CD14-positive monocyte (primary cell): ENCODE measurements around the gene ESPNL. TPM values are rescaled to one million over a fixed set of nuclear protein-coding genes. Genes with fewer than 3 reads are reported as not detected.

ENCODE experiments used
- DNase-seq, 3 donors: peaks; one replicate each; pipeline ENCODE4 v3.0.0-alpha.2; 2011 to 2022
- H2AFZ ChIP-seq: 2 replicates; pipeline ENCODE4 v1.6.0; 2012; ENCODE audit warnings: mild to moderate bottlenecking, low read depth, low read length, inconsistent platforms; ENCODE audit not compliant: insufficient read depth, poor library complexity, severe bottlenecking
- H3K27ac ChIP-seq, 2 donors: 1 replicate in 1 of 2; 2 replicates in 1 of 2; pipeline ENCODE4 v1.5.1; 2012 to 2013; ENCODE audit warnings: low read length in 2 of 2, control low read depth in 1 of 2, inconsistent platforms in 1 of 2, low read depth in 1 of 2, mild to moderate bottlenecking in 1 of 2
- H3K27me3 ChIP-seq, 2 donors: one replicate each; pipeline versions ENCODE4 v1.6.0 to v1.6.1; 2011 to 2013; ENCODE audit warnings: low read length in 2 of 2; ENCODE audit not compliant: control insufficient read depth in 2 of 2, insufficient read depth in 2 of 2
- H3K36me3 ChIP-seq, 2 donors: replicated peaks in 1 of 2; 1 replicate in 1 of 2; 2 replicates in 1 of 2; pipeline versions ENCODE4 v1.5.1 to v1.6.1; 2012 to 2013; ENCODE audit warnings: low read length in 2 of 2, control low read depth in 1 of 2, inconsistent platforms in 1 of 2, mild to moderate bottlenecking in 1 of 2; ENCODE audit not compliant: insufficient read depth in 2 of 2, control insufficient read depth in 1 of 2
- H3K4me1 ChIP-seq, 2 donors: 1 replicate in 1 of 2; 2 replicates in 1 of 2; pipeline versions ENCODE4 v1.5.1 to v1.6.1; 2012 to 2013; ENCODE audit warnings: low read length in 2 of 2, control low read depth in 1 of 2, inconsistent platforms in 1 of 2, mild to moderate bottlenecking in 1 of 2, moderate library complexity in 1 of 2; ENCODE audit not compliant: insufficient read depth in 2 of 2, control insufficient read depth in 1 of 2
- H3K4me2 ChIP-seq: replicated peaks from 2 replicates; pipeline ENCODE3; 2012; ENCODE audit warnings: low read length, moderate library complexity, mild to moderate bottlenecking; ENCODE audit not compliant: poor library complexity, severe bottlenecking; ENCODE audit errors: extremely low read depth
- H3K4me3 ChIP-seq, 3 experiments: fragments of 200-600 bp in 1 of 3; sonication (generic) in 1 of 3; replicated peaks in 1 of 3; 1 replicate in 2 of 3; 2 replicates in 1 of 3; pipeline ENCODE4 v1.5.1; 2011 to 2013; ENCODE audit warnings: low read length in 3 of 3, mild to moderate bottlenecking in 3 of 3, control low read depth in 2 of 3, low read depth in 2 of 3, inconsistent platforms in 1 of 3, moderate library complexity in 1 of 3
- H3K79me2 ChIP-seq: 2 replicates; pipeline ENCODE4 v1.6.0; 2012; ENCODE audit warnings: mild to moderate bottlenecking, control low read depth, inconsistent platforms, low read length, moderate library complexity; ENCODE audit not compliant: insufficient read depth
- H3K9ac ChIP-seq: 2 replicates; pipeline ENCODE4 v1.6.0; 2017; ENCODE audit warnings: low read length, mild to moderate bottlenecking; ENCODE audit not compliant: insufficient read depth, poor library complexity, severe bottlenecking
- H3K9me3 ChIP-seq, 2 donors: replicated peaks in 1 of 2; 1 replicate in 1 of 2; 2 replicates in 1 of 2; pipeline versions ENCODE4 v1.5.1 to v1.6.1; 2012 to 2013; ENCODE audit warnings: low read length in 2 of 2, control low read depth in 1 of 2; ENCODE audit not compliant: control insufficient read depth in 1 of 2, insufficient read depth in 1 of 2
- H4K20me1 ChIP-seq: 2 replicates; pipeline ENCODE4 v1.6.0; 2012; ENCODE audit warnings: mild to moderate bottlenecking, low read length, control low read depth, moderate library complexity; ENCODE audit not compliant: insufficient read depth
- H3K27ac Mint-ChIP-seq, 7 donors: one replicate each; pipeline ENCODE4 v1.8.0; 2020; ENCODE audit warnings: mild to moderate bottlenecking in 7 of 7, mixed read lengths in 7 of 7, moderate library complexity in 6 of 7, inconsistent platforms in 2 of 7
- H3K27me3 Mint-ChIP-seq, 3 donors: one replicate each; pipeline ENCODE4 v1.8.0; 2021 to 2022; ENCODE audit warnings: low read depth in 3 of 3, mild to moderate bottlenecking in 3 of 3, mixed read lengths in 3 of 3, moderate library complexity in 3 of 3, inconsistent platforms in 1 of 3
- H3K36me3 Mint-ChIP-seq, 2 donors: one replicate each; pipeline ENCODE4 v1.8.0; 2020; ENCODE audit warnings: mixed read lengths in 2 of 2, inconsistent platforms in 1 of 2, mild to moderate bottlenecking in 1 of 2
- H3K4me1 Mint-ChIP-seq: one replicate; pipeline ENCODE4 v1.8.0; 2020; ENCODE audit warnings: mild to moderate bottlenecking, mixed read lengths
- H3K4me3 Mint-ChIP-seq, 2 donors: one replicate each; pipeline ENCODE4 v1.8.0; 2020; ENCODE audit warnings: mild to moderate bottlenecking in 2 of 2, mixed read lengths in 2 of 2, moderate library complexity in 1 of 2
- H3K9me3 Mint-ChIP-seq, 7 donors: one replicate each; pipeline ENCODE4 v1.8.0; 2020 to 2022; ENCODE audit warnings: mixed read lengths in 7 of 7, mild to moderate bottlenecking in 6 of 7, moderate library complexity in 6 of 7, inconsistent platforms in 2 of 7
- CTCF ChIP-seq: fragments of 200-600 bp; IDR thresholded peaks from one replicate; pipeline ENCODE4 v1.8.0; 2022; ENCODE audit warnings: antibody characterized with exemption, mild to moderate bottlenecking
- WGBS: methylation state at CpG from one replicate; pipeline ENCODE4 v1.1.5; 2013; ENCODE audit warnings: missing lambda C conversion rate; ENCODE audit not compliant: insufficient coverage; 5-methylcytosine and 5-hydroxymethylcytosine counted together
- intact Hi-C, 2 donors: fragments of 100-400 bp; cut with micrococcal nuclease; formaldehyde crosslinking; loops; one replicate each; pipeline versions ENCODE4 v1.15.0 to v1.15.1; 2023
- polyA plus RNA-seq, 3 donors: library from polyadenylated mRNA; depleted of rRNA in 1 of 3; unstranded in 2 of 3; stranded (reverse) in 1 of 3; fragments of 300-500 nt in 2 of 3; fragments of >200 nt in 1 of 3; fragmentation: Illumina TruSeq in 2 of 3; gene quantifications; 1 replicate in 2 of 3; 2 replicates in 1 of 3; pipeline ENCODE4 v1.2.3, GENCODE V29; 2012 to 2021

ESPNL gene
- polyA plus RNA-seq, 3 donors: not detected

- no peak overlapping the region for H3K4me3 Mint-ChIP-seq
- DNase-seq: no peak
- intact Hi-C loops: no loop called here
- 64% methylated on average over 21 of the region's 30 CpGs for WGBS
- Histone ChIP-seq H3K27ac (no peak overlapping the region), H3K9ac (no peak overlapping the region), H4K20me1 (no peaks in the 10 kb centered on the region), H2AFZ (no peak overlapping the region), H3K4me3 (no peak overlapping the region), H3K27me3 (no peaks in the 10 kb centered on the region), H3K9me3 (no peaks in the 10 kb centered on the region), H3K4me1 (peaks cover 0 to 3% of the 10 kb centered on the region in 2 donors), H3K36me3 (no peaks in the 10 kb centered on the region), H3K79me2 (no peaks in the 10 kb centered on the region), H3K4me2 (no peak overlapping the region)
- H3K4me1 Mint-ChIP-seq: peaks cover 5% of the 10 kb centered on the region
- no peak for TF ChIP-seq CTCF
- peaks cover 0 to 2% (median 1%) of the 10 kb centered on the region in 3 donors for H3K27me3 Mint-ChIP-seq
- no peaks in the 10 kb centered on the region for H3K36me3 Mint-ChIP-seq
- no peaks in the 10 kb centered on the region for H3K9me3 Mint-ChIP-seq
- no peak overlapping the region for H3K27ac Mint-ChIP-seq
These were observed 28.4 kb downstream of the ESPNL start for GRCh38 chr2:238128534-238129001.

GRCh38 chr2:238129166-238130010 lies 29.2 kb downstream of the ESPNL start:
- H3K9me3 ChIP-seq: no peaks in the 10 kb centered on the region
- Mint-ChIP-seq H3K9me3 (no peaks in the 10 kb centered on the region), H3K4me3 (no peak overlapping the region), H3K36me3 (no peaks in the 10 kb centered on the region), H3K4me1 (peaks cover 5% of the 10 kb centered on the region), H3K27me3 (peaks cover 0 to 3% (median 2%) of the 10 kb centered on the region in 3 donors), H3K27ac (no peak overlapping the region)
- H4K20me1 ChIP-seq: no peaks in the 10 kb centered on the region
- no peak overlapping the region for H3K4me3 ChIP-seq
- H2AFZ ChIP-seq: no peak overlapping the region
- no peak overlapping the region for H3K27ac ChIP-seq
- no peak overlapping the region for H3K4me2 ChIP-seq
- no peak overlapping the region for H3K9ac ChIP-seq
- H3K36me3 ChIP-seq: no peaks in the 10 kb centered on the region
- intact Hi-C loops: no loop called here
- no peak for DNase-seq
- no peak for TF ChIP-seq CTCF
- WGBS: 95% methylated on average over 18 of the region's 22 CpGs
- H3K4me1 ChIP-seq: peaks cover 0 to 3% of the 10 kb centered on the region in 2 donors
- H3K79me2 ChIP-seq: no peaks in the 10 kb centered on the region
- H3K27me3 ChIP-seq: no peaks in the 10 kb centered on the region
